Stimulated activated CD4-positive, alpha-beta T cell treated with anti-CD3 and anti-CD28 coated beads, Interleukin-2, amount 100 ng/mL, for 4 hours (primary cell): ENCODE results near the gene EXO1.
"Not testable (repeated sequence)": the region's sequence is repeated elsewhere in the genome, so short reads cannot be mapped to it uniquely, and the experiment has no call there.

Experiments
- DNase-seq: peaks from one replicate; pipeline ENCODE4 v3.0.0-alpha.2; 2020; ENCODE audit warnings: low read depth

Gene EXO1

DNA sequence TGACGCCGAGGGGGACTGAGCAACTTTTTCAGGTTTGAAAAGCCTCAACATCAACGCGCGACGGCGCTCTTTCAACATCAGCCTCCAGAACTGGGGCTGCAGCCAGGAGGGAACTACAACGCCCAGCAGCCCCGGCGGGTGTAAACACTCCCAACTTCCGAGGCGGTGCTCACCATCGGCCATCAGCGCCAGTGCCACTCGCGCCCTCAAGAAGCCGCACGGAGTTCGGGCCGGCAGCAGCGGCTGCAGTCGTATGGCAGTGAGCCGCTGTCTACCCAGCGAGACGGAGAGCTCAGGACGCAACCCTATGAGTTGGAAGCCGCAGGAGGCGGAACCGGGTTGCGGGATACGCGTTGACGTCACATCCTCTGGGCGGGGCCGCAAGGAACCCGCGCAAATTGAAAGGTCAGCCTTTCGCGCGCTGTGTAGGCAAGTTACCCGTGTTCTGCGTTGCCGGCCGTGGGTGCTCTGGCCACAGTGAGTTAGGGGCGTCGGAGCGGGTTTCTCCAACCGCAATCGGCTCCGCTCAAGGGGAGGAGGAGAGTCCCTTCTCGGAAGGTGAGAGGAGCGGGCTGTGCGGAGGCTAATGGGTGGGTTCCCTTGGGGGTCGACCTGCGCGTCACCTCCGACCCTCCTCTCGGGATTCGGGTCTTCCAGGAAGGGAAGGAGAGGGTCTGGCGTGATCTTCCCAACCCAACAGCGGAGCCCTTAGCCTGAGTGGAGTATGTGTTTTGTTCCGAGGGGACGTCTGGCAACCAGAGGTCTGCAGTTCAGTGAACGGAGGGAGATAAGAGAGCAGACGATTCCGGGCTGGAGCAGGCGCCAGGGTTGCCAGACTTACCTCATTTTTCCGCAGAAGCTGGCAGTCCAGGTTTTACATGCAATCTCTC, at the start of gene EXO1:
Gene EXO1 (plus strand): TSS at position 409 of the 890 bp plus-strand sequence. CDS start 2,222 bp downstream, outside the sequence.
- DNase-seq: peak; percentile 78

DNA sequence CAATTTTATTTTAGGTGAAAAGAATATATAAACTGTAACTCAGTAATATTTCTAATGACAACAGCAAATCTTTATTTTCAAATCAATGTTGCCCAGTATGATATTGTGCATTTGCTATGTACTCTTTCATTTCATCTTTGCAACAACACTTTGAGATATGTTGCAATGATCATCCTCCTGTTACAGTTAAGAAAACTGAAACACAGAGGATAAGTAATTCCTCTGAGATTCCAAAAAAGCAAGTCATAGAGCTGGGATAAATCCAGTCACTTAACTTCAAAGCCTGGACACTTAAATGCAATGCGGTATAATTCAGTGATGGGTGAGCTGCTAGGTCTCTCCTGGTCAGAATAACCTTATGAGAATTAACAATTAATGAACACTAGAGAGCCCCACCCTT, 48.6 kb upstream of the EXO1 start:
- no peak for DNase-seq

DNA sequence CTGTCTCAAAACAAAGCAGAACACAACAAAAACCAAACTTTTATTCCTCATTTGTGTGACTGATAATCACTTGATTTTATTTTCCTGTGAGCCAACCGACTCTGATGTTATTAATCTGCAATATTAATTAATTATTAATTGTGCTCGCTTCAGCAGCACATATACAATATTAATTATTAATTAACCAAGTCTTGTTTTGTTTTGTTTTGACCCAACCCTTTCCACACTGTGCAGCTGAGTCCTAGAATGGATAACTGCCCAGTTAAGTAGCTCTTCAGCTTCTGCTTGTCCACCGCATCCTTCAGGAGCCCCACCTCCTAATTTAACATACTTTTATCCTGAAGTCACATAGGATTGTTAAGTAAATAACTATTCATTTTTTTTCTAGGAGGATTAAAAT, 47.4 kb upstream of the EXO1 start:
- DNase-seq: no peak

DNA sequence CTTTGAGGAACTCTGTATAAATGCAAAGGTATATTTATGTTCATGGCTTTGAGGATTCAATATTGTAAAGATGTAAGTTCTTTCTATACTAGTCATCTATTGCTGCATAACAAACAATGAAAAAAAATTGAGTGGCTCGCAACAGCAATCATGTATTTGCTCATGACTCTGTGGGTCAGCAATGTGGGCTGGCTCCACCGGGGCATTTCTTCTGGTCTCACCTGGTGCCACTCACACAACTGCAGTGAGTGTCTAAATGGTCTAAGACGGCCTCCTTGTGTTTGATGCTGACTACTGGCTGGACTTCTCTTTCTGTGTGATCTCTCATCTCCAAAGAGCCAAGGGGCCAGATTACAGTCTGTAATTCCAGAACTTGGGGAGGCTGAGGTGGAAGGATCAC, 45.1 kb upstream of the EXO1 start:
- no peak for DNase-seq

DNA sequence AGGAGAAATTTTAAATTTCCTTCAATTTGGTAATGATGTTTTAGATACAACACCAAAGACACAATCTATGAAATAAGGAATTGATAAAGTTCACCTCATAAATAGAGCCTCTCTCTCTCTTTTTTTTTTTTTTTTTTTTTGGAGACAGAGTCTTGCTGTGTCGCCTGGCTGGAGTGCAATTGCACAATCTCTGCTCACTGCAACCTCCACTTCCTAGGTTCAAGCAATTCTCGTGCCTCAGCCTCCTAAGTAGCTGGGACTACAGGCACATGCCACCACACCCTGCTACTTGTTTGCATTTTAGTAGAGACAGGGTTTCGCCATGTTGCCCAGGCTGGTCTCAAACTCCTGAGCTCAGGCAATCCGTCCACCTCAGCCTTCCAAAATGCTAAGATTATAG, 43.3 kb upstream of the EXO1 start:
- not testable (repeated sequence) for DNase-seq

DNA sequence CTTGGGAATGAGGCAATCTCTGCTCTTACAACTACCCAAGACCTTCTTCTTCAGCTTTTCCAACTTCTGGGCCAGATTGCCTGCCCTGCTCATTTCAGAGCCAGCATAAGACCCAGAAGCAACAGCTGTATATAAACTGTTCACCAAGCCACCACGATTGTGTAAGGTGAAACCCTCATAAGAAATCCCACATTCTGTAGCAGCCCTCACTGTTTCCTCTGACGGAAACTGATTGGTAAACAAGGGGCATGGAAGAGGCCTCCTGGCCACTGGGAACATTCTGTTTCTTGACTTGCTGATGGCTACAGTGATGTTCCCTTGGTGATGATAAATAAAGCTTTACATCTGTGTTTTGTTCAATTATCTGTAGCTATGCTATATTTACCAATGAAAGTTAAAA, 39.7 kb upstream of the EXO1 start:
- DNase-seq: no peak

DNA sequence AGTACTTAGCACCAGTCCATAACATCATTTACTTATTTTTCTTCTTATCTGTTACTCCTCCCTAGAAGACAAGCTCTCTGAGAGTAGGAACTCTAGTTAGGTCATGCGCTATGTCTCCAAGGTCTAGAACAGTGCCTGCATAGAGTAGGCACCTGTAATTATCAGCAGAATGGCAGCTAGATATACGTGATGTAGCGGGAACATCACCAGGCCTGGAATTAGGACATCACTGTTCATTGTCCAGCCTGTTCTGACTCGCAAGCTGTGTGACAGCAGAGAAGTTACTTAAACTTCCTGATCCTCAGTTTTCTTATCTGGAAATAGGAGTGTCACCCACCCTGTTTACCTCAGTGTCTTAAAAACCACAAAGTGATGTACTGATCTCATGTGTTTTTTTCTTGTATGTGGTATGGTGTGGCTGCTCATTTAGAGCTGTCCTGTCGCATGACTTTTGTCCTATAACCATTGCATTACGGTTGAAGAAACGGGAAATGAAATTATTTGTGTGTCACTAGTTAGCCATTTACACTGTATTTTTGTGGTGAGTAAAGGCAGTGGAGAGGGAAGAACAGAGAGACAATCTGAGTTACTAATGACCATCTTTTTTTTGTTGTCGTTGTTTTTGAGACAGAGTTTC, 37.1 kb upstream of the EXO1 start:
- DNase-seq: no peak

DNA sequence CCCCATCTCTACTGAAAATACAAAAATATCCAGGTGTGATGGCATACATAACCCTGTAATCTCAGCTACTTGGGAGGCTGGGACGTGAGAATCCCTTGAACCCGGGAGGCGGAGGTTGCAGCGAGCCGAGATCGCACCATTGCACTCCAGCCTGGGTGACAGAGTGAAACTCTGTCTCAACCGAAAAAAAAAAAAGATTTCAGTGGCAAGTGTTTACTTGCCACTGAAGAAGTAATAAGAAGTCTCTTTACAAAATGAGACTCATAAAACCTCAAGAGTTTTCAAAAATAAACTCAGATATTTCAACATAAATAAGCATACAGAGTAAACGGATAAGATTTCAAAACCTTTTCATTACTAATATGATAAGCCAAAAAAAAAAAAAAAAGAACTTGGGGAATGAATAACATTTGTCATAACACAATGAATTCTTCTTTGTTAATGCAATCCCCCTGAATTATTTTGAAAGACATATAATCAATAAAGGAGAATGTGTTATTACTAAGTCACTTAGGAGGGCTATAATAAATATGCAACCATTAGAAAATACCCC, 34.2 kb upstream of the EXO1 start:
- DNase-seq: no peak

DNA sequence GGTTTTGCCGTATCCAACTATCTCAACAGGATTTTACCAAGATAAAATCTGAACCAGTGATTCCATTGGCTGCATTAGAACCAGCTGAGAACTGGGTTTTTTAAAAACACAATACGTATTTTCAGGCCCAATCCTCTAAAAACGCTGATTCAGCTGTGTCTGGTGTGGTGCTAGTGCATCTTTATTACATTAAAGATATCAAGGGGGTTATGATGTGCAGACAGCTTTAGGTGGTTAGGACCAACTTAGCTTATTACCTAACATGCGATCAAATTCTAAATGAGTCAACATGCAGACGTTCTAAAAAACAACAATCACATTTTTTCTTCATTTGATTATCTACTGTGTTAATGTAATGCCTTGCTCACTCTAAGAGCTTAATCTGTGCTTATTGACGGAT, 32.0 kb upstream of the EXO1 start:
- DNase-seq: no peak

DNA sequence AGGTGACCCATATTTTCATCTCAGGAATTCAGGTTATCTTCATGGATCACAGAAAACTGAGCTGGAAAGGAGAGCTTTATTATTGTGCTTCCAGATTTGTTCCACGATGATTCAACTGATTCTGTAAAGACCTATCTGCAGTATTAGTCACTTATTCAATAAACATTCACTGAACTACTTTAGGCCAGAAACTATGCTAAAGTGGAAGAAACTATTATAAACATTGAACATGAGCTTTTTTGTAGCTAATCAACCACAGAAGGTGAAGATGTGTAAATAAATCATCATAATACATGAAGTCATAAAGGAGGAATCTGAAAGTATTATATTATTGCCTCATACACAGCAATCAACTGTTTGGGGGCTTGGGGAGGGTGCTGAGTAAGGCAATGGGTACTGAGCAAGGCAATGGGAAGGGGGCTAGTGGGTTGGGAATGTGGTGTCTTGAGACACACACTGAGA, 30.6 kb upstream of the EXO1 start:
- no peak for DNase-seq

DNA sequence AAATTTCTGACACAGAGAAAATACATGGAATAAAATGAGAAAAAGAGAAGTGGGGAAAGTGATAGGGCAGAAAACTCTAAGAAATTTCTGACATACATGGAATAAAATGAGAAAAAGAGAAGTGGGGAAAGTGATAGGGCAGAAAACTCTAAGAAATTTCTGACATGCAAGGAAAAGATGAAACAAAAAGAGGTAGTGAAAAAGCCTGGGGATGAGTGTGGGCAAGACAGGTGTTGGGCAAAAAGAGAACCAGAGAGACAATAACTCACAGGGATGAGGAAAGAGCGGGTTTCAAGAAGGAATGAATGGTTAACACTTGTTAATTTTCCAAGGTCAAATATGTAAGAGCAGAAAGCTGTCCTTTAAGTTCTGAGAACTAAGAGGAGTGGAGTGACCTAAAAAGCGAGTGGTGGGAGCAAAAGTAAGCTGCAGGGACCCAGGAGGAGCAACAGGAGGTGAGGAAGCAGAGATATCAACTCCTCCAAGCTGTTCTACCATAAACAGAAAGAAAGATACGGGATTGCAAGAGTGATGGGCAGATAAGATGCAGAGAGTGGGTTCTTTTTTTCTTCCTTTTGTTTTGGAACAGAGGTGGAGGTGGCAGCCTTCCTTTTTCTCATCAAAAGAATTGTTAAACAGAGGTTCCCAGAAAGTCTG, 29.9 kb upstream of the EXO1 start:
- no peak for DNase-seq

DNA sequence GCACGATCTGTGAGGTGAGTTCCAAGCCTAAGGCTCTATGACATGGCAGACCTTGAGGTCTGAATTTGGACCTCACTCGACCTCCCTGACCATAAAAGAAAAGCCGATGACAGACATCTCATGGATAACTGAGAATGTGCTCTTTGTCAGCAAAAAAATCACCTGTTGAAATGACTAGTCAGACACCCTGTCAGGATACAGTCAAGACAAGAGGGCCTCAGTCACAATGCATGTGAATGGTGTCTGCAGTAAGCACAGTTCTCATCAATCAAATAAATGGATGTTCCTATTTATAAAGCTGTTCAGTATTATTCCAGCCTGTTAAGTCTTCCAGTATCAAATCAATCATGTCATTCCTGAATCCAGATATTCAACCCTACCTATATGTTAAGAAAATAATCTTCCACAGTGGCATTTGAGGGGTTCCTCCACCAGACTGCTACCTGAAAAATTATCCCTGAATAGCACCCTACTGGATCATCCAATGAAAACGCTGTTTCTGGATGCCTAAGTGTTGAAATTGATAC, 28.6 kb upstream of the EXO1 start:
- DNase-seq: no peak

DNA sequence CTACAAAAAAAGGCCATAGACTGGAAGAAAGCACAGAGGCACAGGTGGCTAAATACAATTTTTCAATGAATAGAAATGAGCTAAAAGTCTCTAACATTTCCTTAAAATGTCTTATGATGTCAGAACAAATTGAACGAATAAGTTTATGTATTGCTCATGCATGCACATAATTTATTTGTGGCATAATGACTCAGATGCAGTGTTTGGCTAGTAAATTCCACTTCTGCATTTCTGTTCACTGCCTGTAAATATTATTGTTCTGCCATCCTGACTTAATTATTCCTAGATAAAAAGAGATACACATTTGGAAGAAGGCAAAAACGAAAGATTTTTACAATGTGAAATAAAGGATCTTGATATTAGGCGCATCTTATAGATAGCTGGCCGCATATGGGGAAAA, 26.6 kb upstream of the EXO1 start:
- no peak for DNase-seq

DNA sequence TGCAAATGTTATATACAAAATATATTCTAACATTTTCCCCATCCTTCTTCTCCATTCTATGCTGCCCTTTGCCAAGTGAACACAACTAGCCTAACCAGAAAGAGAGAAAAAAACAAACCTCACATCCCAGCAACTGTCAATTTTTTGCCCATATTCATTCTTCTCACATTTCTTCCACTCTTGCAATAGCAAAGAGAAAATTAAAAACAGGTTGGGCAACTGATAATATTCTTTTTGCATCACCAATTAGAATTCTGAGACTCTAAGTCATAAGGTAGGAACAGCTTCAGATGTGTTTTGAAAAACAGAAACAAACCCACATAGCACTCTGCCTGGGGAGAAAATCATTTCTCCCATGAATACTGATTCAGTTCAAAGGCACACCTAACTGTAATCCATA, 25.2 kb upstream of the EXO1 start:
- no peak for DNase-seq

DNA sequence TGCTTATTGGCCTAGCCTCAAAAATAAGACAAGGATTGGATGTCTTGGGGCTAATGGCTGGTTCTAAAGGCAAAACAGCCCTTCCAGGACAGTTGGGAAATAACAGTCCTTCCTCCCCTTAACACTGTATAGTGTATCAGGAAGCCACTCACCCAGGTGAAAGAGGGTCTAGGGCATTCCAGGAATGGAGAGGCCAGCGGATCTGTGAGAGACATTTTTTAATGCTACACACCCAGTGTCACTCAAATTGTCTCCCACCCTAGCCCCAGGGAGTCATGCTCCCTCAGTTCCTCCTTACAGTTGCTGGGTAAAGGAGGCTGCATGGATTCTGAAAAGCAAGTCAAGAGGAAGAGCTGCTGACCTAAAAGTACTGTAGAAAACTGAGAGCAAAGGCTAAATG, 24.1 kb upstream of the EXO1 start:
- no peak for DNase-seq

DNA sequence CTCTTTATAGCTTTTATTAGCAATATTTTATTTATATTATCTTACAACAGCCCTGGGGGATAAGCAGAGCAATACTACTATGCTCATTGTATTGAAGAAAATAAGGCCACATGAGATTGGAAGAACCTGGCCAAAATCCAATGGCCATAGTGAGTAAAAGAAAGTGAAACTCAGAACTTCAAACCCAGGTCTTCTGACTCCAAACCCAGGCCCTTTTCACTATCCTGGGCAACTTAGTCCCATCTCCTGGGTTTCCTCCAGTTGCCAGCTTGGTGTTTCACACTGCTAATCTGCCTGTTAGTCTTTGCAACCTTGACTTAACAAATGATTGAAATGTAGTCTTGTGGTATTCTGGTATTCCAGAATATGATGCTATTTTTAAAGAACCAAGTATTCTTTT, 22.4 kb upstream of the EXO1 start:
- no peak for DNase-seq

DNA sequence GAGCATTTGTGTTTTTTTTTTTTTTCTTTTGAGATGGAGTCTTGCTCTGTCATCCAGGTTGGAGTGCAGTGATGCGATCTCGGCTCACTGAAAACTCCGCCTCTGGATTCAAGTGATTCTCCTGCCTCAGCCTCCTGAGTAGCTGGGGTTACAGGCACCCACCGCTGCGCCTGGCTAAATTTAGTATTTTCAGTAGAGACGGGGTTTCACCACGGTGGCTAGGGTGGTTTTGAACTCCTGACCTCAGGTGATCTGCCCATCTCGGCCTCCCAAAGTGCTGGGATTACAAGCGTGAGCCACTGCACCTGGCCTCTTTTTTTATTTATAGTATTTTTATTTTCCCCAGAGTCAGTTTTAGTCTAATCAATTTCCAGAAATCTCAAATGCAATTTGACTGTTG, 21.4 kb upstream of the EXO1 start:
- not testable (repeated sequence) for DNase-seq

DNA sequence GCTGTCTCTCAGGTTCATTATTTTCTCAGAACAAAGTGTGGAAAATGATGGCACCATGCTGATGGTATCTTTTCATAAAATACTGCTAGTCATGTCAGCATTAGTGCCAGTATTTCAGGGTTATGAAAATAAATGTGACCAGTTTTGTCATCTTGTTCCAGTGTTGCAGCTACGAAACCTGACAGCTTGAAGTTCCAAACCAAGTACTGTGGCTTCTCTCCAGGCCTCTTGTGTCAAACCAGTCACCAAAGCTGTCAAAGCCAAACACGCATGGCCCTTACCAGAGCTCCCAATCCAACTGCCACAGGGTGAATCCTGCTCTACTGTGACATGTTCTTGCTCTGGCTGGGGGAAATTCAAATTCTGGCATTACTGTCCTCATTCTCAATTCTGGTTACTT, 20.7 kb upstream of the EXO1 start:
- no peak for DNase-seq

DNA sequence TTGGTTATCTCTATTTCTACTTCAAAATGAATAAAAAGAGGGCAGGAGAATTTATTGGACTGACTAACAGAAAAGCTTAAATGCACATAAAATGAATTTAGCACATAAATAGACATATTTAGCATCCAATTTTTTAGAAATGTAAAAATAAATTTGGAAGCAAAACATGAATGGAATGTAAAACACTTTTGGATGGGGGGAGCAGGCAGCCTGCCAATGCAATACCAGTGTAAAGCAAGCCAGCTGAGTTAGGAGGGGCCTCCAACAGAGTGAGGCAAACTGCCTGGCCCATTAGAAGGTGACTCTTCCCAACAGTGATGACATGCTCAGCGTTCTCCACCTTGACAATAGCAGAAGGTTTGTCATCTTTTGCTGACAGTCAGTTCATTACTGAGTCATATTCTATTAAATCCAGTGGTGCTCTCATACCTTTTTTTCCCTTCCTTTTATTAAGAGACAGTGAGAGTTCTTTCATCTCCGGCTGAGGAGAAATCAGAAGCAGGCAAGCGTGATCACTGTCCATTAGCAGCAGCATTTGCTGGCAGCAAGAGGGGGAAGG, 19.5 kb upstream of the EXO1 start:
- DNase-seq: no peak

DNA sequence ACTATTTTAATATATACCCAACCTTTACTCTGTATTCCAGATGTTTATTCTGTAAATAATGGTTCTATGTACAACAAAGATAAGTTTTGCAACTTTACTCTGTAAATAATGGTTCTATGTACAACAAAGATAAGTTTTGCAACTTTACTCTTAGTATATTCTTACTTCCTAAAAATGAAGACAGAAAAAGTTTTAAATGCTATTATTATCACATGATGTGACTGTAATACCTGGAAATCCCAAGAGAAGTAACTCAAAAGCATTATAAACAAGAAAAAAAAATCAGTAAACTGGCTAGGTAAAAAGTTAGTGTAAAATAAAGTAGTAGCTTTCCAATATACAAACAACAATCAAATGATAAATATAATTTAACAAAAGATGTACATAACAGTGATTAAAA, 18.5 kb upstream of the EXO1 start:
- no peak for DNase-seq

DNA sequence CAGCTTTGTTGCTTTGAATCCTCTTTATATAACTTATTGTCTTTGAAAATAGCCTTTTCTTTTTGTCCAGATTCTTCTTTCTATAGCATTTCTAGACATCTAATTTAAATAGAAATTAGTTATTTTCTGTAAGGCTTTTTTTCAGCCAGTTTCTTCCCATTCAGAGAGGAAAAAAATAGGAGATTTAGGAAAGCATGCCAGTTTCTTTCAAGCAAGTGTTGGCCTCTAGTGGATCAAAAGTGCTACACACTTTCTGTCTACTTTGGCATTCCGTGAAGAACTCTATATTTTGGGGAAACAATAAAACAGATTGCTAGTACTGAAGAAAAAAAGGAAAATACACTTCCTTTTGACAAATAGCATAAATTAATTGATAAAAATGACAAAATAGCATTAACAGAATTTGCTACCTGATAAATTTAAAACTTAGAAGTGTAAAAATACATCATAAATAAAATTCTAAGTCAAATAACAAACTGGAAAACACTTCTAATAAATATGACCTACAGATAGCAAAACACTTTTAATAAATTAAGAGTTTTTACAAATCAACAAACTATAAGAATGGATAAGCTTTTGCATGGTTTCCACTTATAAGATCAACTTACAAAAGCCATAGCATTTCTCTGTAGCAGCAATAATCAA, 13.1 kb upstream of the EXO1 start:
- no peak for DNase-seq

DNA sequence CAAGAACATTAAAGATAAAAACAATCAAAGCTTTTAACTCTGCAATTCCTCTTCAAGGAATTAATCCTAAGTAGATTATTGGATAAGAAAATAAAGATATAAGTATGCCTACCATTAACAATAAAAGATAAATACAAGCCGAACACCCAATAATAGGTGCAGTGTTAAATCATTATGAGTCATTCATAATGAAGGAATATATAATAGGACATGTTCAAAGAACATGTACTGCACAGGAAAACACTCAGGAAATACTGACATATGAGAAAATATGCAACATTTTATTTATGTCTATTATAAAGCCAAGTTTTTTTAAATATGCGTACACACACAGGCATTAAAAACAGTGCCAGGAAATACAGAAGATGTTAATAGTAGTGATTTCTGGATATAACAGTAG, 11.1 kb upstream of the EXO1 start:
- DNase-seq: no peak
